GM12874 (cell line): ENCODE results near the gene CASKIN1.
A peak's percentile ranks its signal among the peaks of the same experiment; 100 is the strongest.

Experiments
- TF ChIP-seq, protein P1 (sequence below): IDR thresholded peaks from 2 replicates; pipeline ENCODE4 v1.5.1; 2011; ENCODE audit warnings: low read depth, mild to moderate bottlenecking, control low read depth, low read length, moderate library complexity; ENCODE audit not compliant: insufficient read depth

Gene CASKIN1

DNA sequence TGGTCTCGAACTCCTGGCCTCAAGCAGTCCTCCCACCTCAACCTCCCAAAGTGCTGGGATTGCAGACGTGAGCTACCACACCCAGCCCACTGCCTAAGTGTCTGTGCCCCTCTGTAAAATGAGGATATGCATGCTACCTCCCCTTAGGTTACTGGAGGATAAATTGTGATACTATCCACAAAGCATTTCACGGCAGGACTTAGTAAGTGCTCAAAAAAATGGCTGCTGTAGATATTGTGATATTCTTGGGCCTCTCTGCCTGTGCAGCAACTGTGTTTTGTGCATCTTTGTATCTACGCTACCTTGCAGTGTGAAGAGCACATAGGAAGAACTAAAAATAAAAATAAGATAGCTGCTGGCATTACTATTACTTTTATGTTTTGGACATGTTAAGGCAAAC lies 1.9 kb upstream of the CASKIN1 start:
- TF ChIP-seq, protein P1, sequence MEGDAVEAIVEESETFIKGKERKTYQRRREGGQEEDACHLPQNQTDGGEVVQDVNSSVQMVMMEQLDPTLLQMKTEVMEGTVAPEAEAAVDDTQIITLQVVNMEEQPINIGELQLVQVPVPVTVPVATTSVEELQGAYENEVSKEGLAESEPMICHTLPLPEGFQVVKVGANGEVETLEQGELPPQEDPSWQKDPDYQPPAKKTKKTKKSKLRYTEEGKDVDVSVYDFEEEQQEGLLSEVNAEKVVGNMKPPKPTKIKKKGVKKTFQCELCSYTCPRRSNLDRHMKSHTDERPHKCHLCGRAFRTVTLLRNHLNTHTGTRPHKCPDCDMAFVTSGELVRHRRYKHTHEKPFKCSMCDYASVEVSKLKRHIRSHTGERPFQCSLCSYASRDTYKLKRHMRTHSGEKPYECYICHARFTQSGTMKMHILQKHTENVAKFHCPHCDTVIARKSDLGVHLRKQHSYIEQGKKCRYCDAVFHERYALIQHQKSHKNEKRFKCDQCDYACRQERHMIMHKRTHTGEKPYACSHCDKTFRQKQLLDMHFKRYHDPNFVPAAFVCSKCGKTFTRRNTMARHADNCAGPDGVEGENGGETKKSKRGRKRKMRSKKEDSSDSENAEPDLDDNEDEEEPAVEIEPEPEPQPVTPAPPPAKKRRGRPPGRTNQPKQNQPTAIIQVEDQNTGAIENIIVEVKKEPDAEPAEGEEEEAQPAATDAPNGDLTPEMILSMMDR: no peak

DNA sequence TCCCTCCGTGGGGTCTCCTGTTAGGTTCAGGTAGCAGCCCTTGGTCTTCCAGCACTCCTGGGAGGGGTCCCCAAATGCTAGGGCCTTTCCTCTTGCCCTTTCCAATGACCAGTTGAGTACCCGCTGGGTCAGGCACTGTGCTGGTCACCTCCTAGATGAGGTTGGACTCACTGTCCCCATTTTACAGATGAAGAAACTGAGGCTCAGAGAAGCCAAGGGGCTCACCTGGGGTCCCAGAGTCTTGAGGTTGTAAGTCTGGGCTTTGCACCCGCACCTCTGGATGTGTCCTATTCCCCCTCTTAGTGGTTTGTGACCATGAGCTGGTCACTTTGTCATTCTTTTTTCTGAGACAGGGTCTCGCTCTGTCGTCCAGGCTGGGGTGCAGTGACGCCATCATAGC lies 1.4 kb upstream of the CASKIN1 start:
- TF ChIP-seq, protein P1: no peak

DNA sequence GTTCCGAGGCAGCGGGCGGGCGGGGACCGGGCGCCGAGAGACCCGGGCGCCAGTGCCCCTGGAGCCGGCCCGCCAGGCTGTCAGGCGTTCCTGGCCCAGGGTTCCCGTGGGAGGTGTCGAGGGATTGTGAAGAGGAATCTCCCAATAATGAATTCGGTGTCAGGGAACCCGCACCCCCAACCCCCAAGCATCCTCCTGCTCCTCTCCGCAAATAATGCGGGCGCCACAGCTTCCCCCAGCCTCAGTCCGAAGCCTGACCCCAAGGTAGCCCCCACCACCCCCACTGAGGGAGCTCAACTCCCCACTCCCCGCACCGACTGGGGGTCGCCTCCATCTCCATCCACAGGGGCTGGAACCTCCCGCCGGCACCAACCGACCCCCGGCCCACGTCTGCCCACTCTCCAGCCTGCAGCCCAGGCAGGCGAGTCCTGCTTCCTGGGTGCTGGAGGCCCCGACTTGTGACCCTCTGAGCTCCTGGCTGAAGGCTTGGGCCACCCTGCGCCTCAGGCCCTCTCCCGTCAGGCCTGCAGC lies 641 bp upstream of the CASKIN1 start:
- TF ChIP-seq, protein P1: no peak

DNA sequence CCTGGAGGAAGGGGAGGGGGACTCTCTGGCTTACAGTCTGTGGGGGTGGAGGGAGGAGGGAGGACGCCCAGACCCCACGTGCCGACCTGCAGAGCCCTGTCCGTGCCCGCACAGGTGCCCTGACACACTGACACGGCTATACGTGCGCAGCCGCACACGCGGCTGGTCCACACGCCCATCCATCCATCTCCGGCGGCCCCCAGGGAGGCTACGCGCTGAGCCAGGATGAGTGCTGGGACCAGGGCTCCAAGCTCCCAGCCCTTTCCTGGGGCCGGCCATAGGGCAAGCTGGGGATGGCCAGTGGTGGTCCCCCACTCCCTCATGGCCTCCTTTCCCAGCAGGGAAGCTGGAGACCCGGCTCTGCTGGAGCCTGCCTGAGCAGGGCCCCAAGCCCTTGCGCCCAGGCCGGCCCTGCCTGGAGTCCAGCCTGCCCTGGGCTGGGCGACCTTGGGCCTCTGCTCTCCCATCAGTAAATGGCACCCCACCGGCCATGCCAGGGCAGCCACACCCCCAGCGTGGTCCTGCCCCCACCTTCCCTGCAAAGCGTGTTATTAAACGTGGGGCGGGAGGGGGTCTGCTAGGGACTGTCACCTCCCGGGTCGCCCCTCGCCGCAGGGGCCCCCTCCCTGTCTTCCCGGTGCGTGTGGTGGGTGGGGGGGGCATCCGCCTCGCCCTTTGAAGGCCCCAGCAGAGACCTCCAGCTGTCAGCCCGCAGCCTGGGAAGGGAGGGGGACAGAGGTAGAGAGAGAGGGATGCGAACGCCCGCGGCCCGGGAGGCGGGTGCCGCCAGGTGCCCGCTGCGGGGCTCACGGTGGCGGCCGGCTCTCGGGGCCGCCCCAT lies 863 bp downstream of the CASKIN1 start:
- TF ChIP-seq, protein P1: no peak

DNA sequence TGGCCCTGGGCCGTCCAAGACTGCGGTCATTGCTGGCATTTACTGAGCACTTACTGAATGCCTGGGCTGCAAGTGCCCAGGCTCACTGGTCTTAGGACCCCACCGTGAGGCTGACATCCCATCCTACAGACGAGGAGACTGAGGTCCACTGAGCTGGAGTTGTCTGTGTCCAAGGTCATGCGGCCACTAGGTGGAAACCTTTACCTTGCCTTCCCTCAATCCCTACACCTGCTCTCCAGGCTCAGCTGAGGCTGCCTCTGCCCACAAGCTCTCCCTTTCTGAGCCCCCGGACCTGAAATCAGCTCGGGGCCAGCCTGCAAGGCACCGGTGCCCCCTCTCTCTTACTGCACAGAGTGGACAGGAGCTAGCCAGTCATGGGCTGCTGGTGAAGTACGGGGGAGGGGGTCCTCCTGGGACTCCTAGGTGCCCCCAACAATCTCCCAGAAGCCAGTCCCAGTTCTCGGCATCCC lies 1.5 kb downstream of the CASKIN1 start:
- TF ChIP-seq, protein P1: peak; percentile 60

DNA sequence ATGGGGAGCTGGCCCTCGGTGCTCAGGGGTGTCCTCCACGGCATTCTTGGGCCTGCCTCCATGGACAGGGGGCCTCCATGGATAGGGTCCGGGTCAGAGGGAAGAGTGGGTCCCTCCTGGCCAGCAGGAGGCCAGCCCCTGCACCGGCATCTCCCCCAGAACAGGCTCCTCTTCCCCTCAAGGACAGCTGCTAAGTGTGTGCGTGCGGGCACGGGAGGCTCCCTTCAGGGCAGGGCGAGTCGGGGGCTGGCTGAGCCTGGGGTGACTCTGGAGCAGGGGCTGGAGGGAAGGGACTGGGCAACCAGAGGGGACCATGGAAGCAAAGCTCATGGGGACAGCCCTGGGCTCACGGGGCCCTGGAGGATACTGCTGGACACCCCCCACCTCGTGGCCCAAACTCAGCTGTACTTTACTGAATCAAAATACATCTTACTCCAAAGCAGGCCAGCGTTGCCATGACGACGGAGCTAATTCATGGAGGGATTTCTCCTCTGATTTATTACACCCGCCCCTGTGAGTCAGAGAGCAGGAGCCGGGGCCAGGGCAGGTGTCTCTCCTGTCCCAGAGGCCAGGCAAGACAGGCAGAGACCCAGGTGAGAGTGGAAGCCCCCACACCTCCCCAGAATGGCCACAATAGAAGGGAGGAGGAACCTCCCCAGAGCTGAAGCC lies 2.1 kb downstream of the CASKIN1 start:
- TF ChIP-seq, protein P1: no peak

DNA sequence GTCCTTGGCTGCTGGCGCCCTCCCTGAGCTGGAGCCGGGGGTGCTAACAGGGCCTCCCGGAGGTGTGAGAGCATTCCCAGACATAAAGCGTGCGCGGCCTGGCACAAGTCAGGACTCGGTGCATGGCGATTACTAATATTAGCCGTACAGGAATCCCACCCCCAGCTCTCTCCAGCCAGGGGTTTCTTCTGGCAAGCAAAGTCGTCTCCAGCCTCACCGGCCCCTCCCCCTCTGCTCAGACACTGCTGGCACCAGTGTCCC lies 5.0 kb downstream of the CASKIN1 start:
- TF ChIP-seq, protein P1: no peak
